ENCODE results near the gene LZTFL1. TPM values are rescaled to one million over a fixed set of nuclear protein-coding genes. Genes with fewer than 3 reads are reported as not detected.

Gene LZTFL1
- total RNA-seq, 1 donor from 2014 or later = 22.8 TPM

DNA sequence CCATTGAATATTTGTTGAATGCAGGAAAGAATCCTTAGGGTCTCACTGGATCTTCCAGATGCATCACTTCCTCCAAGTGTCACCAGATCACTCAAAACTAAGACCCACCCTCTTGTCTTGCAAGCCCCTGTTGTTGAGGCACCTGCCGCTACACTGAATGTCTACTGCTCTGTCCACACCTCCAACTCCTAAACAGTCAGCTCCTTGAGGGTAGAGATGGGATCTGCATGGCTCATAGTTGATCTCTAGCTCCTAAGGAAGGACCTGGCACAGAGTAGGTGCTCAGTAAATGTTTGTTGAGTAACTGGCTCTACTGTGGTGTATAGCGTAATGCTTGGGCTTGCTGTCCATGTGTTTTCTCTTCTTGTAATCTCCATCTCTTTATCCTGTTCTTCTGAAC is 54.4 kb downstream of the LZTFL1 start:
- no peak for DNase-seq
- TF ChIP-seq, protein P1, sequence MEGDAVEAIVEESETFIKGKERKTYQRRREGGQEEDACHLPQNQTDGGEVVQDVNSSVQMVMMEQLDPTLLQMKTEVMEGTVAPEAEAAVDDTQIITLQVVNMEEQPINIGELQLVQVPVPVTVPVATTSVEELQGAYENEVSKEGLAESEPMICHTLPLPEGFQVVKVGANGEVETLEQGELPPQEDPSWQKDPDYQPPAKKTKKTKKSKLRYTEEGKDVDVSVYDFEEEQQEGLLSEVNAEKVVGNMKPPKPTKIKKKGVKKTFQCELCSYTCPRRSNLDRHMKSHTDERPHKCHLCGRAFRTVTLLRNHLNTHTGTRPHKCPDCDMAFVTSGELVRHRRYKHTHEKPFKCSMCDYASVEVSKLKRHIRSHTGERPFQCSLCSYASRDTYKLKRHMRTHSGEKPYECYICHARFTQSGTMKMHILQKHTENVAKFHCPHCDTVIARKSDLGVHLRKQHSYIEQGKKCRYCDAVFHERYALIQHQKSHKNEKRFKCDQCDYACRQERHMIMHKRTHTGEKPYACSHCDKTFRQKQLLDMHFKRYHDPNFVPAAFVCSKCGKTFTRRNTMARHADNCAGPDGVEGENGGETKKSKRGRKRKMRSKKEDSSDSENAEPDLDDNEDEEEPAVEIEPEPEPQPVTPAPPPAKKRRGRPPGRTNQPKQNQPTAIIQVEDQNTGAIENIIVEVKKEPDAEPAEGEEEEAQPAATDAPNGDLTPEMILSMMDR (IDR thresholded peaks at IDR 0.05) = no peak
- no peak overlapping the region for H3K4me3 ChIP-seq
- H3K9me3 ChIP-seq = peaks cover 7% of the 10 kb centered on the region
- H3K27ac ChIP-seq = no peak overlapping the region
- ATAC-seq = no peak
- intact Hi-C loops (cut with DNase I) = no loop called here
- H3K4me1 ChIP-seq = no peaks in the 10 kb centered on the region
- H3K27me3 ChIP-seq = no peaks in the 10 kb centered on the region
- no peaks in the 10 kb centered on the region for H3K36me3 ChIP-seq

- H3K4me1 ChIP-seq = no peaks in the 10 kb centered on the region
- no peak overlapping the region for H3K4me3 ChIP-seq
- no peaks in the 10 kb centered on the region for H3K27me3 ChIP-seq
- H3K9me3 ChIP-seq = peaks cover 7% of the 10 kb centered on the region
- TF ChIP-seq, protein P1 (IDR thresholded peaks at IDR 0.05) = no peak
- intact Hi-C loops (cut with DNase I) = no loop called here
- no peak for DNase-seq
- no peak for ATAC-seq
- no peaks in the 10 kb centered on the region for H3K36me3 ChIP-seq
- no peak overlapping the region for H3K27ac ChIP-seq
These were observed 55.0 kb downstream of the LZTFL1 start for GRCh38 chr3:45786801-45787495.

DNA sequence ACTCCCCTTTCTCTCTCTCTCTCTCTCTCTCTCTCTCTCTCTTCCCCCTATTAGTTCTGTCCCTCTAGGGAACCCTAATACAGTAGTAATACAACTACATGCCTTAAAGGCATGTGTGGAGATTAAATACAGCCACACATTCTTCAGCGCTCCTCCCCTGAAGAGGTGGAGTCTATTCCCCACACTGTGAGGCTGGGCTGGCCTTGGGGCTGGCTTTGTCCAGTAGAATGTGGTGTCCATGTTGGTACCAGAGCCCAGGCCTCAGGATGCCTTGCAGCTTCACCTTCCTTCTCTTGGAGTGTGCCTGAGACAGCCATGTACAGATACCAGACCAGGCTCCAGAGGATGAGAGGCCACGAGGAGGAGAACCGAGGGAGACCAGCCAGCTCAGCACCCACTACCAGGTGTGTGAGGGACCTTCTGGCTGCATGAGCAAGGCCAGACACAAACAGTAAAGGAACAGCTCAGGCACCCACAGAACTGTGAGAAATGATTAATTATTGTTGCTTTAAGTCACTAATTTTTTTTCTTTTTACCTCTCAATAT is 56.2 kb downstream of the LZTFL1 start:
- Histone ChIP-seq H3K27me3 (no peaks in the 10 kb centered on the region), H3K4me1 (no peaks in the 10 kb centered on the region), H3K4me3 (no peak overlapping the region), H3K27ac (no peak overlapping the region), H3K36me3 (no peaks in the 10 kb centered on the region), H3K9me3 (peaks cover 7% of the 10 kb centered on the region)
- peak; percentile 30 for ATAC-seq
- intact Hi-C loops (cut with DNase I) = no loop called here
- TF ChIP-seq, protein P1 (IDR thresholded peaks at IDR 0.05) = no peak
- DNase-seq = no peak

DNA sequence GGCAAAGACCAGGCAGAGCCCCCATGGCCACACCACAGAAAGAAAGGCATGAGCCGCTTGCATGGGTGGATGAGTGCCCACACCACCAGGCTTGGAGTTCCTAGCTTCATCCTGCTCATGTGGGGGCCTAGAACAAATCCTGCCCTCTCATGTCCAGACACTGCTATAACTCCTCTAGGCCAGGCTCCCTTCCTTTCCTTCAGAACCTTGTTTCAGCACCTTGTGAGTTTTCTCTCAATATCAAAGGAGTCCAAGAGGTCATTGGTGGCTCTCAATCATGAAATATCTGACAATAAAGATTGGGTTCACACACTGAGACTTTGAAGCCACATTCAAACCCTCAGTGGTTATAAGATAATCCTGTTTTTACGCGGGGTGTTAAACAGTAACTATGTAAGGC is 58.3 kb downstream of the LZTFL1 start:
- Histone ChIP-seq H3K9me3 (no peaks in the 10 kb centered on the region), H3K4me3 (no peak overlapping the region), H3K27ac (no peak overlapping the region), H3K4me1 (no peaks in the 10 kb centered on the region), H3K27me3 (no peaks in the 10 kb centered on the region), H3K36me3 (no peaks in the 10 kb centered on the region)
- DNase-seq (no peak), ATAC-seq (no peak)
- TF ChIP-seq, protein P1 (IDR thresholded peaks at IDR 0.05) = no peak
- intact Hi-C loops (cut with DNase I) = no loop called here

GRCh38 chr3:45782381-45782780 is 59.5 kb downstream of the LZTFL1 start:
- no peaks in the 10 kb centered on the region for H3K9me3 ChIP-seq
- no peak overlapping the region for H3K4me3 ChIP-seq
- H3K27me3 ChIP-seq = no peaks in the 10 kb centered on the region
- no peak for ATAC-seq
- no peaks in the 10 kb centered on the region for H3K36me3 ChIP-seq
- intact Hi-C loops (cut with DNase I) = no loop called here
- no peaks in the 10 kb centered on the region for H3K4me1 ChIP-seq
- no peak overlapping the region for H3K27ac ChIP-seq
- TF ChIP-seq, protein P1 (IDR thresholded peaks at IDR 0.05) = no peak
- DNase-seq = no peak
